Trophoblast cell (in vitro differentiated cells and primary cell): Measurements from ENCODE around the gene SOAT2.

Experiments
- DNase-seq, 2 donors: peaks; one replicate each; pipeline ENCODE4 v3.0.0-alpha.2; 2016
- H2AFZ ChIP-seq: 2 replicates; pipeline ENCODE4 v1.6.1; 2013; ENCODE audit warnings: low read length, moderate library complexity, mild to moderate bottlenecking; ENCODE audit not compliant: insufficient read depth, poor library complexity
- H2AK5ac ChIP-seq: 2 replicates; pipeline ENCODE4 v1.6.1; 2013; ENCODE audit warnings: mild to moderate bottlenecking, low read length
- H2BK120ac ChIP-seq: 2 replicates; pipeline ENCODE4 v1.6.1; 2013; ENCODE audit warnings: low read length, mild to moderate bottlenecking, moderate library complexity; ENCODE audit not compliant: insufficient read depth, poor library complexity
- H2BK12ac ChIP-seq: 2 replicates; pipeline ENCODE4 v1.6.1; 2013; ENCODE audit warnings: mild to moderate bottlenecking, low read length, moderate library complexity
- H2BK5ac ChIP-seq: 2 replicates; pipeline ENCODE4 v1.6.1; 2013; ENCODE audit warnings: low read length, low read depth, moderate library complexity, mild to moderate bottlenecking; ENCODE audit not compliant: poor library complexity
- H3K14ac ChIP-seq: 2 replicates; pipeline ENCODE4 v1.6.1; 2013; ENCODE audit warnings: mild to moderate bottlenecking, low read length
- H3K18ac ChIP-seq: 2 replicates; pipeline ENCODE4 v1.6.1; 2013; ENCODE audit warnings: mild to moderate bottlenecking, low read length
- H3K23ac ChIP-seq: 2 replicates; pipeline ENCODE4 v1.6.1; 2013; ENCODE audit warnings: low read length
- H3K27ac ChIP-seq: 2 replicates; pipeline ENCODE4 v1.5.1; 2013; ENCODE audit warnings: low read depth, mild to moderate bottlenecking, inconsistent platforms, low read length, moderate library complexity
- H3K27me3 ChIP-seq: 2 replicates; pipeline ENCODE4 v1.6.1; 2013; ENCODE audit warnings: inconsistent platforms, mild to moderate bottlenecking, low read length, moderate library complexity; ENCODE audit not compliant: insufficient read depth
- H3K36me3 ChIP-seq, 2 experiments: 1 replicate in 1 of 2; 2 replicates in 1 of 2; pipeline ENCODE4 v1.6.1; 2013; ENCODE audit warnings: low read length in 2 of 2, mild to moderate bottlenecking in 2 of 2, moderate library complexity in 1 of 2; ENCODE audit not compliant: insufficient read depth in 2 of 2, control insufficient read depth in 1 of 2
- H3K4ac ChIP-seq: 2 replicates; pipeline ENCODE4 v1.6.1; 2013; ENCODE audit warnings: low read depth, mild to moderate bottlenecking, low read length, moderate library complexity
- H3K4me1 ChIP-seq, 2 experiments: 1 replicate in 1 of 2; 2 replicates in 1 of 2; pipeline ENCODE4 v1.6.1; 2013; ENCODE audit warnings: low read length in 2 of 2, mild to moderate bottlenecking in 2 of 2, moderate library complexity in 1 of 2; ENCODE audit not compliant: insufficient read depth in 2 of 2, control insufficient read depth in 1 of 2
- H3K4me2 ChIP-seq: 2 replicates; pipeline ENCODE4 v1.6.1; 2013; ENCODE audit warnings: inconsistent platforms, mild to moderate bottlenecking, low read length, moderate library complexity
- H3K4me3 ChIP-seq: 2 replicates; pipeline ENCODE4 v1.5.1; 2013; ENCODE audit warnings: mild to moderate bottlenecking, low read depth, low read length, inconsistent platforms
- H3K79me1 ChIP-seq: one replicate; pipeline ENCODE4 v1.6.1; 2013; ENCODE audit warnings: low read length
- H3K79me2 ChIP-seq: 2 replicates; pipeline ENCODE4 v1.6.1; 2013; ENCODE audit warnings: low read length, mild to moderate bottlenecking; ENCODE audit not compliant: control insufficient read depth, insufficient read depth, poor library complexity
- H3K9ac ChIP-seq: 2 replicates; pipeline ENCODE4 v1.6.1; 2013; ENCODE audit warnings: mild to moderate bottlenecking, low read length
- H3K9me3 ChIP-seq: 2 replicates; pipeline ENCODE4 v1.6.1; 2013; ENCODE audit warnings: low read depth, mild to moderate bottlenecking, control low read depth, inconsistent platforms, low read length; ENCODE audit not compliant: insufficient read depth
- H4K12ac ChIP-seq: 2 replicates; pipeline ENCODE4 v1.6.1; 2013; ENCODE audit warnings: low read depth, mild to moderate bottlenecking, low read length, moderate library complexity
- H4K8ac ChIP-seq: 2 replicates; pipeline ENCODE4 v1.6.1; 2013; ENCODE audit warnings: low read depth, mild to moderate bottlenecking, low read length, moderate library complexity
- H4K91ac ChIP-seq: one replicate; pipeline ENCODE4 v1.6.1; 2013; ENCODE audit warnings: low read depth, mild to moderate bottlenecking, low read length, moderate library complexity
- WGBS: extraction: QIAGEN DNeasy Blood & Tissue Kit; methylation state at CpG from one replicate; pipeline ENCODE4 v1.1.7; 2013; ENCODE audit warnings: missing lambda C conversion rate; ENCODE audit not compliant: insufficient read length, insufficient coverage; ENCODE audit errors: extremely low coverage; 5-methylcytosine and 5-hydroxymethylcytosine counted together

Gene SOAT2

DNA sequence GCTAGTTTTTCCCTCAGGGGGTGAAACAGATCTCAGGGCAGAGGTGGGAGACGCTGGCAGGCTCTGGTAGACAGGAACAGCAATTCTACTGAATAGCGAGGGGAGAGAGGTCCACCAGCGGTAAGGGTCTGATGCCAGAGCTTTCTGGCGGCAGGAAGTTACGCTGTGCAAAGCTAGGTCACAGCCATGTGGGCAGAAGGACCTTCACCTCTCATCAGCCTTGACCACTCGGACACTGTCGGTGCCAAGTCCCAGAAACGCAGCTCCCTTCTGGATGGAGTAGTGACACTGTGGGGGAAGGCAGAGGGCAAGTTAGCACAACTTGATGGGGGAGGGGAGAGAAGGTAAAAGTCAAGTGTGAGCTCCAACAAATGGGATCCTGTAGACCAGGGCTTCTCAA lies 66.9 kb downstream of the SOAT2 start:
- no peak overlapping the region for H3K18ac ChIP-seq
- no CpG with 5 or more reads among the region's 8 CpGs for WGBS

DNA sequence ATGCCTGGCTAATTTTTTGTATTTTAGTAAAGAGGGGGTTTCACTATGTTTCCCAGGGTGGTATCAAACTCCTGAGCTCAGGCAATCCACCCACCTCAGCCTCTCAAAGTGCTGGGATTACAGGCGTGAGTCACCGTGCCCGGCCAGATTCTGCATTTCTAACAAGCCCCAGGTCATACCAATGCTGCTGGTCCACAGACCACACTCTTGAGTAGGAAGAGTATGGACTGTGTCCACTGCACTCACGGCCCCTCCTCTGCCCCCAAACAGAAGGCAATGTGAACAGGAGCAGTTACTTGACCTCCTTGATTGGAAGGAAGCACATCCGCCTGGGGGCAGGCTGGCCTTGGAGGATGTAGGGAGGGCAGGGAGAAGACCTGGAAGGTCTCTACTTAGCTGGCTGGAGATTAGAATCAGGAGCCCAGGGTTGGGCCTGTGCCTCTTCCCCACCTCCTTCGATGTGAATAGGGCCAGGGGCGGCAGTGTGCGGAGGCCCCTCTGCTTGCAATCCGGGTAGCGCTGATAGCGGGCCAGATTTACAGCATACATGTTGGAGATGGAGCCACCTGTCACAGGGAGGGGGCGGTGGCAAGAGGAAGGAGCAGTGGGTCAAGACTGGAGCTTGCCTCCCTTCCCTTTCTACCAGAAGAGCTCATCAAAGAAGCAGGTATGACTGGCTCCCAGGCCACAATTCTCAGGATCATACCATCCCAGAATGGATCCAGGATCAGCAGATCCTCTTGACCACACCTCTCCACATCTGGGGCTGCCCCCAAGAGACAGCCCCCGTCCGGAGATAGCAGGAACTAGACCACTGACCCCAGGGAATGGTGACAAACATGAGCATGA lies 67.8 kb downstream of the SOAT2 start:
- no CpG with 5 or more reads among the region's 14 CpGs for WGBS
- Histone ChIP-seq H3K9me3 (no peaks in the 10 kb centered on the region), H2AFZ (no peak overlapping the region), H3K4me2 (no peak overlapping the region), H4K91ac (no peak overlapping the region), H3K79me1 (no peaks in the 10 kb centered on the region), H2BK5ac (no peak overlapping the region), H3K23ac (no peak overlapping the region), H3K36me3 (peaks cover 3 to 9% of the 10 kb centered on the region in 2 experiments), H3K14ac (no peak overlapping the region), H2AK5ac (no peak overlapping the region), H3K9ac (no peak overlapping the region), H4K12ac (no peak overlapping the region), H3K4ac (no peak overlapping the region), H3K18ac (no peak overlapping the region), H2BK120ac (no peak overlapping the region), H3K27ac (no peak overlapping the region), H3K79me2 (no peaks in the 10 kb centered on the region), H3K4me3 (no peak overlapping the region), H4K8ac (no peak overlapping the region), H2BK12ac (no peak overlapping the region), H3K4me1 (peaks cover 13 to 16% of the 10 kb centered on the region in 2 experiments), H3K27me3 (no peaks in the 10 kb centered on the region)
- DNase-seq = peak in 1 of 2 donors; percentile 33

More for the DNA sequence above, 66.9 kb downstream of the SOAT2 start:
- peaks cover 13 to 16% of the 10 kb centered on the region in 2 experiments for H3K4me1 ChIP-seq
- H3K4ac ChIP-seq = no peak overlapping the region
- H3K27me3 ChIP-seq = no peaks in the 10 kb centered on the region
- H3K27ac ChIP-seq = no peak overlapping the region
- H3K4me2 ChIP-seq = no peak overlapping the region
- H4K91ac ChIP-seq = no peak overlapping the region
- H3K79me1 ChIP-seq = no peaks in the 10 kb centered on the region
- no peak for DNase-seq
- H4K8ac ChIP-seq = no peak overlapping the region
- H2BK12ac ChIP-seq = no peak overlapping the region
- no peak overlapping the region for H2AFZ ChIP-seq
- no peak overlapping the region for H2BK5ac ChIP-seq
- no peak overlapping the region for H2AK5ac ChIP-seq
- no peak overlapping the region for H3K9ac ChIP-seq
- no peak overlapping the region for H4K12ac ChIP-seq
- H3K79me2 ChIP-seq = no peaks in the 10 kb centered on the region
- no peak overlapping the region for H3K4me3 ChIP-seq
- H3K14ac ChIP-seq = no peak overlapping the region
- no peaks in the 10 kb centered on the region for H3K9me3 ChIP-seq
- peaks cover 3 to 9% of the 10 kb centered on the region in 2 experiments for H3K36me3 ChIP-seq
- no peak overlapping the region for H2BK120ac ChIP-seq
- H3K23ac ChIP-seq = no peak overlapping the region

DNA sequence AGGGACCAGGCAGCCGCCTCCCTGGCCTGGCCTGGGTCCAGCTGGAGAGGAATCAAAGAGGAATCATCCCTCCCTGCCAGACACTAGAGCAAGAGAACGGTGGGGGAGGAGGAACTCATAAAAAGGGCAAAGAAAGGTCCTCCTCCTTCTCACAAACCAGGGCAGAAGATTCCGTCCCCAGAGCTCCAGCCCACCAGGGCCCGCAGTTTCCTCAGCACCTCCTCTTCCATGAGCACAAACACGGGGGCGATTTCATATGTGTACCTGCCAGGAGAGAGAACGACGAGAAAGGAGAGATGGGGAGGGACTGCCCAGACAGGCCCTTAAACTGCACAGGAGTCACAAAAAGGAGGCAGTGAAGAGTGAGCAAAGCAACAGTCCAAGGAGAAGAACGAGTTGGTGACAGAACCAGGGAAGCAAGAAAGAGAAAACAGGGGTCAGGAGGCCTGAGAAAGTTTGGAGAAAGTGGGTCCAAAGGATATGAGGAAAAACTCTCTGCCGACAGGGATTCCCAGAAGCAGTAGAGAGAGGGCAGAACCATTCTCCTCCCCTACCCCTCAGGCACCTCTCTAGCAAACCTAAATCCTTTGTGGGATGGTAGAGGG lies 68.5 kb downstream of the SOAT2 start:
- H4K91ac ChIP-seq = no peak overlapping the region
- no peak overlapping the region for H2AK5ac ChIP-seq
- no peak overlapping the region for H2BK5ac ChIP-seq
- no peak overlapping the region for H3K23ac ChIP-seq
- H3K9ac ChIP-seq = no peak overlapping the region
- no peak overlapping the region for H3K18ac ChIP-seq
- H3K4me1 ChIP-seq = peaks cover 13 to 16% of the 10 kb centered on the region in 2 experiments
- H3K27me3 ChIP-seq = no peaks in the 10 kb centered on the region
- no peak overlapping the region for H3K27ac ChIP-seq
- no peak overlapping the region for H4K12ac ChIP-seq
- H3K4me3 ChIP-seq = no peak overlapping the region
- H3K4ac ChIP-seq = no peak overlapping the region
- H4K8ac ChIP-seq = no peak overlapping the region
- H3K4me2 ChIP-seq = no peak overlapping the region
- H3K14ac ChIP-seq = no peak overlapping the region
- H3K79me2 ChIP-seq = no peaks in the 10 kb centered on the region
- no CpG with 5 or more reads among the region's 10 CpGs for WGBS
- no peaks in the 10 kb centered on the region for H3K9me3 ChIP-seq
- no peak overlapping the region for H2BK120ac ChIP-seq
- H3K36me3 ChIP-seq = peaks cover 3 to 9% of the 10 kb centered on the region in 2 experiments
- H2BK12ac ChIP-seq = no peak overlapping the region
- DNase-seq = no peak
- H3K79me1 ChIP-seq = no peaks in the 10 kb centered on the region
- no peak overlapping the region for H2AFZ ChIP-seq

DNA sequence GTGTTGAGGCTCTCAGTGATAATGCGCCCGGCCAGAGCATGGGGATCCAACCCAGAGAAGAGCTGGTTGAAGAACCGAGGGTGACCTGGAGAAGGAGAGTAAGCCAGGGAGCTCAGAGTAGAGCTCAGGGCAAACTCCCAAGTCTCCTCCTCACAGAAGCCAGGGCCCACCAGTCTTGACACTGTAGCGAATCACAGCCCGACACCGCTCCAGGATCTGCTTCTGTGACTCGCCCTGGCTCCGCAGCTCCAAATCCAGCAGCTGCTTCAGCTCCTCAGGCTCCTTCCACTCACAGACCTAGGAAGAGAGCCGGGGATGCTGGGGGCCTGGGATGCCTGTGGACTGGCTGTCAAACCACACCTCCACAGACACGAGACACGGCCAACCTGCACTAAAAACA lies 69.1 kb downstream of the SOAT2 start:
- Histone ChIP-seq H2BK5ac (no peak overlapping the region), H4K12ac (no peak overlapping the region), H3K79me2 (no peaks in the 10 kb centered on the region), H3K9ac (no peak overlapping the region), H4K91ac (no peak overlapping the region), H3K4me1 (peaks cover 12 to 13% of the 10 kb centered on the region in 2 experiments), H2BK12ac (no peak overlapping the region), H3K14ac (no peak overlapping the region), H3K27me3 (no peaks in the 10 kb centered on the region), H2AFZ (no peak overlapping the region), H4K8ac (no peak overlapping the region), H3K18ac (no peak overlapping the region), H3K36me3 (peaks cover 3 to 9% of the 10 kb centered on the region in 2 experiments), H2AK5ac (no peak overlapping the region), H3K79me1 (no peaks in the 10 kb centered on the region), H3K9me3 (no peaks in the 10 kb centered on the region), H3K4ac (no peak overlapping the region), H3K23ac (no peak overlapping the region), H2BK120ac (no peak overlapping the region), H3K4me2 (no peak overlapping the region), H3K4me3 (no peak overlapping the region), H3K27ac (no peak overlapping the region)
- WGBS = no CpG with 5 or more reads among the region's 11 CpGs
- no peak for DNase-seq
